Dedifferentiated amniotic fluid mesenchymal stem cell (primary cell): ENCODE results near the gene ZNF624.
A peak's percentile ranks its signal among the peaks of the same experiment; 100 is the strongest.

Experiments used
- DNase-seq: peaks from one replicate; pipeline ENCODE4 v3.0.0-alpha.2; 2016; ENCODE audit errors: extremely low spot score

The ZNF624 gene

GRCh38 chr17:16593356-16594102 lies 60.1 kb downstream of the ZNF624 start:
- DNase-seq, result peak; percentile 26

- DNase-seq, result peak; percentile 83
These were observed 64.3 kb downstream of the ZNF624 start for GRCh38 chr17:16589097-16589969.

- no peak for DNase-seq
These were observed 67.9 kb downstream of the ZNF624 start for GRCh38 chr17:16585796-16586195.

- DNase-seq, result peak; percentile 85
These were observed 69.2 kb downstream of the ZNF624 start for GRCh38 chr17:16584273-16584995.

GRCh38 chr17:16583781-16584180 lies 69.9 kb downstream of the ZNF624 start:
- DNase-seq, result no peak

- no peak for DNase-seq
These were observed 80.2 kb downstream of the ZNF624 start for GRCh38 chr17:16573466-16573865.
